ENCODE measurements around the gene TRPV4.

The TRPV4 gene

GRCh38 chr12:109740694-109741245, 92.4 kb downstream of the TRPV4 start:
- no peak for DNase-seq (ENCODE audit: low read depth in 3 of 3)

GRCh38 chr12:109739747-109740693, 93.2 kb downstream of the TRPV4 start:
- no peak for DNase-seq (ENCODE audit: low read depth in 3 of 3)

- DNase-seq (ENCODE audit: low read depth in 3 of 3): no peak
These were observed 94.1 kb downstream of the TRPV4 start for GRCh38 chr12:109738878-109739665.

- DNase-seq (ENCODE audit: low read depth in 3 of 3): no peak
These were observed 95.0 kb downstream of the TRPV4 start for GRCh38 chr12:109738209-109738608.

GRCh38 chr12:109737631-109738030, 95.6 kb downstream of the TRPV4 start:
- no peak for DNase-seq (ENCODE audit: low read depth in 3 of 3)

GRCh38 chr12:109737126-109737525, 96.1 kb downstream of the TRPV4 start:
- DNase-seq (ENCODE audit: low read depth in 3 of 3): no peak

GRCh38 chr12:109736552-109737108, 96.6 kb downstream of the TRPV4 start:
- no peak for DNase-seq (ENCODE audit: low read depth in 3 of 3)

- no peak for DNase-seq (ENCODE audit: low read depth in 3 of 3)
These were observed 97.2 kb downstream of the TRPV4 start for GRCh38 chr12:109735825-109736551.

GRCh38 chr12:109735051-109735521, 98.1 kb downstream of the TRPV4 start:
- DNase-seq (ENCODE audit: low read depth in 3 of 3): no peak

- no peak for DNase-seq (ENCODE audit: low read depth in 3 of 3)
These were observed 98.8 kb downstream of the TRPV4 start for GRCh38 chr12:109734219-109735000.
